Endothelial cell of umbilical vein (primary cell): ENCODE data around the gene FHOD3. TPM values are rescaled to one million over a fixed set of nuclear protein-coding genes. Genes with fewer than 3 reads are reported as not detected.

ENCODE experiments used
- BruUV-seq: library from RNA; stranded (reverse); fragments of 400-500 nt; replicated peaks from 2 replicates; lab custom pipeline; 2021; lab: Mats Ljungman, UMichigan
- CTCF ChIA-PET: fragments of 300-600, 350-600 bp; sonication (Branson Sonifier 250); formaldehyde crosslinking; loops from one replicate; lab custom pipeline; 2021; ENCODE audit warnings: antibody characterized with exemption, inconsistent platforms; lab: Charles Lee
- POLR2A ChIA-PET: fragments of 300-600, 350-600 bp; sonication (Branson Sonifier 250); formaldehyde crosslinking; loops from one replicate; lab custom pipeline; 2021; ENCODE audit warnings: antibody characterized with exemption, inconsistent platforms; lab: Charles Lee
- DNase-seq: peaks from one replicate; pipeline ENCODE4 v3.0.0-alpha.2; 2011; ENCODE audit warnings: low read depth, low spot score
- FAIRE-seq: peaks from 2 replicates; lab custom pipeline; 2011; peaks lifted over from hg19 to GRCh38; lab: Jason Lieb, UNC
- H2AFZ ChIP-seq: 2 replicates; pipeline ENCODE4 v1.6.0; 2012; ENCODE audit warnings: low read depth, low read length, control low read depth, inconsistent platforms
- H3K27ac ChIP-seq: 2 replicates; pipeline ENCODE4 v1.5.1; 2011; ENCODE audit warnings: low read depth, mild to moderate bottlenecking, control low read depth, low read length, moderate library complexity; ENCODE audit not compliant: insufficient read depth
- H3K27me3 ChIP-seq, 2 experiments: 2 replicates each; pipeline versions ENCODE4 v1.6.0 to v1.6.1; 2011; ENCODE audit warnings: low read length in 2 of 2, mixed read lengths in 1 of 2; ENCODE audit not compliant: control insufficient read depth in 2 of 2, insufficient read depth in 2 of 2
- H3K36me3 ChIP-seq, 2 experiments: 2 replicates in 1 of 2; 3 replicates in 1 of 2; pipeline ENCODE4 v1.5.1; 2011; ENCODE audit warnings: low read length in 2 of 2, mild to moderate bottlenecking in 1 of 2, moderate library complexity in 1 of 2; ENCODE audit not compliant: control insufficient read depth in 2 of 2, insufficient read depth in 2 of 2; ENCODE audit errors: extremely low read depth in 1 of 2
- H3K4me1 ChIP-seq: 3 replicates; pipeline ENCODE4 v1.5.1; 2011; ENCODE audit warnings: mild to moderate bottlenecking, low read length; ENCODE audit not compliant: control insufficient read depth, insufficient read depth; ENCODE audit errors: extremely low read depth
- H3K4me2 ChIP-seq: 2 replicates; pipeline ENCODE4 v1.6.1; 2011; ENCODE audit warnings: low read length, control low read depth, mixed read lengths; ENCODE audit not compliant: insufficient read depth
- H3K4me3 ChIP-seq, 3 experiments: fragments of 200-600 bp in 1 of 3; sonication (generic), shearing (Covaris generic) in 1 of 3; replicated peaks in 1 of 3; 2 replicates each; pipeline ENCODE4 v1.5.1; 2011 to 2016; ENCODE audit warnings: control low read depth in 3 of 3, low read length in 3 of 3, mild to moderate bottlenecking in 2 of 3, inconsistent platforms in 1 of 3, low read depth in 1 of 3, moderate library complexity in 1 of 3; ENCODE audit not compliant: insufficient read depth in 1 of 3
- H3K79me2 ChIP-seq: 2 replicates; pipeline ENCODE4 v1.6.0; 2012; ENCODE audit warnings: low read length, inconsistent platforms; ENCODE audit not compliant: control insufficient read depth, insufficient read depth
- H3K9ac ChIP-seq: replicated peaks from 2 replicates; pipeline ENCODE3; 2011; ENCODE audit warnings: low read length, control low read depth; ENCODE audit not compliant: insufficient read depth; ENCODE audit errors: extremely low read depth
- H3K9me1 ChIP-seq: replicated peaks from 3 replicates; pipeline ENCODE4 v1.6.0; 2011; ENCODE audit warnings: mild to moderate bottlenecking, low read length; ENCODE audit not compliant: control insufficient read depth, insufficient read depth; ENCODE audit errors: extremely low read depth
- H3K9me3 ChIP-seq: replicated peaks from 2 replicates; pipeline ENCODE4 v1.5.1; 2012; ENCODE audit warnings: low read length, inconsistent platforms; ENCODE audit not compliant: control insufficient read depth, insufficient read depth
- H4K20me1 ChIP-seq: replicated peaks from 2 replicates; pipeline ENCODE3; 2011; ENCODE audit warnings: mild to moderate bottlenecking, low read length; ENCODE audit not compliant: control insufficient read depth, insufficient read depth; ENCODE audit errors: extremely low read depth
- CTCF ChIP-seq, 2 donors: IDR thresholded peaks; 1 replicate in 1 of 2; 2 replicates in 1 of 2; pipeline ENCODE4 v1.5.1; 2011; ENCODE audit warnings: low read length in 2 of 2, mild to moderate bottlenecking in 2 of 2, moderate library complexity in 2 of 2, control low read depth in 1 of 2, inconsistent platforms in 1 of 2, low read depth in 1 of 2; ENCODE audit not compliant: insufficient read depth in 1 of 2; ENCODE audit errors: extremely low read depth in 1 of 2
- EZH2 ChIP-seq: IDR thresholded peaks from 2 replicates; pipeline ENCODE4 v1.6.1; 2012; ENCODE audit warnings: borderline replicate concordance, low read depth, mild to moderate bottlenecking, moderate library complexity, low read length, inconsistent platforms; ENCODE audit not compliant: severe bottlenecking
- FOS ChIP-seq: IDR thresholded peaks from 2 replicates; pipeline ENCODE4 v1.6.1; 2011; ENCODE audit warnings: mild to moderate bottlenecking, low read length, moderate library complexity, borderline replicate concordance; ENCODE audit not compliant: insufficient read depth
- GATA2 ChIP-seq: IDR thresholded peaks from 2 replicates; pipeline ENCODE4 v1.7.0; 2011; ENCODE audit warnings: low read depth, mild to moderate bottlenecking, moderate library complexity, mixed read lengths, low read length; ENCODE audit not compliant: insufficient read length, insufficient read depth
- JUN ChIP-seq: IDR thresholded peaks from 2 replicates; pipeline ENCODE4 v1.6.1; 2011; ENCODE audit warnings: borderline replicate concordance, low read depth; ENCODE audit not compliant: insufficient read length, insufficient read depth
- MAX ChIP-seq: IDR thresholded peaks from 2 replicates; pipeline ENCODE4 v1.6.1; 2011; ENCODE audit not compliant: insufficient read depth, insufficient read length
- MYC ChIP-seq: IDR thresholded peaks from one replicate; pipeline ENCODE4 v1.6.1; 2011; ENCODE audit warnings: mild to moderate bottlenecking, low read depth, low read length
- POLR2A ChIP-seq: IDR thresholded peaks from 2 replicates; pipeline ENCODE4 v1.6.1; 2012; ENCODE audit warnings: low read depth, mild to moderate bottlenecking, control low read depth, low read length
- POLR2AphosphoS5 ChIP-seq: IDR thresholded peaks from 2 replicates; pipeline ENCODE4 v1.6.1; 2012; ENCODE audit warnings: low read depth, mild to moderate bottlenecking, control low read depth, low read length, moderate library complexity; ENCODE audit not compliant: insufficient read depth
- dilution Hi-C: fragments of 300-500 bp; cut with MboI; formaldehyde crosslinking; loops from one replicate; pipeline ENCODE4 v1.15.0; 2019; ENCODE audit warnings: low sequenced_read_pairs; ENCODE audit not compliant: extremely low pct_ligation_motif_present
- intact Hi-C: fragments of 100-400 bp; cut with micrococcal nuclease; formaldehyde crosslinking; loops from one replicate; pipeline ENCODE4 v1.10.0; 2022
- polyA plus RNA-seq, 4 experiments: library from polyadenylated mRNA; depleted of rRNA in 3 of 4; stranded (reverse) in 3 of 4; unstranded in 1 of 4; fragments of >200 nt; gene quantifications; 2 replicates each; pipeline versions ENCODE4 v1.2.1 to v1.2.3, GENCODE V29; 2011 to 2012; ENCODE audit warnings: missing spikeins in 1 of 4
- total RNA-seq: library from RNA; stranded (reverse); gene quantifications from 2 replicates; pipeline ENCODE4 v1.2.3, GENCODE V29; 2021

The FHOD3 gene
- total and polyA plus RNA-seq, 2 donors (not counting 3 experiments of a cell fraction or from before 2014, with no cell fraction given): 0.06 to 1.5 TPM

GRCh38 chr18:36729197-36729596, 431.7 kb downstream of the FHOD3 start:
- Histone ChIP-seq H3K9me3 (no peaks in the 10 kb centered on the region), H3K27me3 (no peaks in the 10 kb centered on the region), H2AFZ (no peak overlapping the region), H3K4me3 (no peak overlapping the region), H3K4me2 (no peak overlapping the region), H3K4me1 (no peaks in the 10 kb centered on the region), H3K79me2 (no peaks in the 10 kb centered on the region), H4K20me1 (no peaks in the 10 kb centered on the region), H3K9me1 (no peaks in the 10 kb centered on the region), H3K36me3 (no peaks in the 10 kb centered on the region), H3K27ac (no peak overlapping the region), H3K9ac (no peak overlapping the region)
- no peak for DNase-seq
- ChIA-PET POLR2A (no interaction called here), CTCF (no interaction called here)
- intact Hi-C loops: no loop called here
- TF ChIP-seq EZH2: no peak
- no peak for TF ChIP-seq JUN
- TF ChIP-seq FOS: no peak
- no peak for TF ChIP-seq CTCF (IDR thresholded peaks at IDR 0.05; ENCODE audit: extremely low read depth in 1 of 2, insufficient read depth in 1 of 2, low read depth in 1 of 2, low read length in 2 of 2)
- no peak for TF ChIP-seq MAX
- TF ChIP-seq POLR2A: no peak
- no peak for TF ChIP-seq POLR2AphosphoS5
- no peak for TF ChIP-seq GATA2
- TF ChIP-seq MYC: no peak
- no peak for FAIRE-seq
- no TSS peak for BruUV-seq
- dilution Hi-C loops: no loop called here
